A549 treated with CORT108297 at 1 μM for 4 hours (cell line): ENCODE results near the gene MRPS12. TPM values are rescaled to one million over a fixed set of nuclear protein-coding genes. Genes with fewer than 3 reads are reported as not detected.

Source experiments
- total RNA-seq: library from RNA; stranded (reverse); fragments of 200-300 nt; extraction: Qiagen RNA extraction; gene quantifications from 5 replicates; pipeline ENCODE4 v1.2.3, GENCODE V29; 2022

Gene MRPS12
- 209 to 341 TPM (median 295 TPM) in 5 replicates for total RNA-seq

GRCh38 chr19:38930776-38931520 lies at the start of gene MRPS12:
MRPS12 (plus strand) TSS chr19:38930944; CDS start chr19:38931295, 351 bp downstream.

GRCh38 chr19:38899447-38900201 lies 31.1 kb upstream of the MRPS12 start, which contains the start of the genes NFKBIB and SIRT2:
NFKBIB (plus strand) TSS chr19:38899969; CDS start chr19:38900033, 64 bp downstream.
SIRT2 (minus strand) TSS chr19:38899618; CDS start chr19:38899521, 97 bp downstream.

GRCh38 chr19:38929929-38930775 lies 592 bp upstream of the MRPS12 start, which contains the start of gene SARS2:
SARS2 (minus strand) TSS chr19:38930763; CDS start chr19:38930736, 27 bp downstream.

GRCh38 chr19:38975214-38975860 lies 44.6 kb downstream of the MRPS12 start, which contains the start of gene FBXO17:
FBXO17 (minus strand) TSS chr19:38975742; CDS start chr19:38950319, 25,423 bp downstream.

Other genes starting within 250 kb of the MRPS12 start
- gene CAPN12, start 186.5 kb upstream of the MRPS12 start, total RNA-seq, result 5.0 to 6.7 TPM (median 6.2 TPM) in 5 replicates
- gene LGALS7, start 157.4 kb upstream of the MRPS12 start, total RNA-seq, result 0.31 to 0.54 TPM (median 0.32 TPM) in 3 of 5 replicates, not detected in the others
- 0.39 to 0.48 TPM in 2 of 5 replicates, not detected in the others for gene LGALS7B, start 141.7 kb upstream of the MRPS12 start, total RNA-seq
- gene LGALS4, start 118.0 kb upstream of the MRPS12 start, total RNA-seq, result 0.18 to 0.65 TPM (median 0.42 TPM) in 5 replicates
- gene ECH1, start 99.2 kb upstream of the MRPS12 start, total RNA-seq, result 275 to 383 TPM (median 296 TPM) in 5 replicates
- 324 to 352 TPM (median 346 TPM) in 5 replicates for gene HNRNPL, start 81.0 kb upstream of the MRPS12 start, total RNA-seq
- 2.2 to 3.1 TPM (median 2.8 TPM) in 5 replicates for gene RINL, start 52.7 kb upstream of the MRPS12 start, total RNA-seq
- 34.1 to 39.6 TPM (median 36.7 TPM) in 5 replicates for gene SIRT2, start 31.3 kb upstream of the MRPS12 start, total RNA-seq
- 64.4 to 131 TPM (median 110 TPM) in 5 replicates for gene NFKBIB, start 31.0 kb upstream of the MRPS12 start, total RNA-seq
- gene CCER2, start 18.8 kb upstream of the MRPS12 start, total RNA-seq, result 0.45 to 1.2 TPM (median 0.98 TPM) in 5 replicates
- gene SARS2, start 181 bp upstream of the MRPS12 start, total RNA-seq, result 46.2 to 64.3 TPM (median 58.8 TPM) in 5 replicates
- gene FBXO17, start 44.8 kb downstream of the MRPS12 start, total RNA-seq, result 66.9 to 93.7 TPM (median 87.1 TPM) in 5 replicates
- 4.0 to 5.8 TPM (median 5.2 TPM) in 5 replicates for gene FBXO27, start 101.6 kb downstream of the MRPS12 start, total RNA-seq
- 0.12 to 0.22 TPM (median 0.14 TPM) in 5 replicates for gene ACP7, start 153.4 kb downstream of the MRPS12 start, total RNA-seq
- 93.1 to 128 TPM (median 124 TPM) in 5 replicates for gene PAK4, start 194.8 kb downstream of the MRPS12 start, total RNA-seq